Coronary artery (tissue), 2 donors: ENCODE measurements around the gene BHLHA9.
A peak's percentile ranks its signal among the peaks of the same experiment; 100 is the strongest.
"Not testable (repeated sequence)": the region's sequence is repeated elsewhere in the genome, so short reads cannot be mapped to it uniquely, and the experiment has no call there.

Experiments
- DNase-seq: peaks from one replicate; pipeline ENCODE4 v3.0.0-alpha.2; 2017; ENCODE audit warnings: low spot score
- H3K27ac ChIP-seq, 2 donors: fragments of 200-600 bp; sonication (generic); one replicate each; pipeline ENCODE4 v1.5.1; 2016 to 2019
- H3K4me3 ChIP-seq: fragments of 200-600 bp; sonication (generic); 2 replicates; pipeline ENCODE4 v1.5.1; 2016; ENCODE audit warnings: mild to moderate bottlenecking, moderate library complexity
- CTCF ChIP-seq: fragments of 200-600 bp; sonication (generic); IDR thresholded peaks from one replicate; pipeline ENCODE4 v1.5.1; 2019; ENCODE audit warnings: antibody characterized with exemption

Gene BHLHA9

DNA sequence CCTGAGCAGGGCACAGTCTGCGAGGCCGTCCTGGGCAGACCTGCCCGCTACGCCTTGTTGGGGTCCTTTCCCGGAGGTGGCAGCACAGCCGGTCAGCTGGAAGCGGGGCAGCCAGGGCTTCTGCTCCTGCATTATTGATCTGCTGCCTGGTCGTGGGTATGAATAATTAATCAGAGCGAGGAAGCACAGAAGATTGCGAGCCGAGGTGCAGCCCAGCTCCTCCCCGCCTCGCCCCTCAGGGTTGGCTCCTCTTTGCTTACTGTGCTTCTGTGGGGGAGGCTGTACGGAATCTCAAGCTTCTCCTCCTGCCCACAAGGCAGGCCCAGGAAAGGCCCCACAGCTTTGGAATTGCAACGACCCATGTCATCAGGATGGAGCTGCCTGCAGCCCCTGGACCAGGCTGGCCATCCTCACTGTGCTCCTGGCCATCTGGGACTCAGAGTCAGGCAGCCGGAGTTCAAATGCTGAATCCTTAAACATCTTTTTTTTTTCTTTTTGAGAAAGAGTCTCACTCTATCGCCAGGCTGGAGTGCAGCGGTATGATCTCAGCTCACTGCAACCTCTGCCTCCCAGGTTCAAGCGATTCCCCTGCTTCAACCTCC lies 34.8 kb downstream of the BHLHA9 start:
- no peak for DNase-seq
- H3K4me3 ChIP-seq, result no peak overlapping the region
- H3K27ac ChIP-seq, result no peak overlapping the region
- TF ChIP-seq CTCF, result no peak

GRCh38 chr17:1307829-1308228 lies 37.6 kb downstream of the BHLHA9 start:
- H3K27ac ChIP-seq, DNase-seq, H3K4me3 ChIP-seq: not testable (repeated sequence)

GRCh38 chr17:1312261-1312870 lies 42.1 kb downstream of the BHLHA9 start:
- TF ChIP-seq CTCF, result no peak
- Histone ChIP-seq H3K4me3 (no peak overlapping the region), H3K27ac (no peak overlapping the region)
- no peak for DNase-seq

DNA sequence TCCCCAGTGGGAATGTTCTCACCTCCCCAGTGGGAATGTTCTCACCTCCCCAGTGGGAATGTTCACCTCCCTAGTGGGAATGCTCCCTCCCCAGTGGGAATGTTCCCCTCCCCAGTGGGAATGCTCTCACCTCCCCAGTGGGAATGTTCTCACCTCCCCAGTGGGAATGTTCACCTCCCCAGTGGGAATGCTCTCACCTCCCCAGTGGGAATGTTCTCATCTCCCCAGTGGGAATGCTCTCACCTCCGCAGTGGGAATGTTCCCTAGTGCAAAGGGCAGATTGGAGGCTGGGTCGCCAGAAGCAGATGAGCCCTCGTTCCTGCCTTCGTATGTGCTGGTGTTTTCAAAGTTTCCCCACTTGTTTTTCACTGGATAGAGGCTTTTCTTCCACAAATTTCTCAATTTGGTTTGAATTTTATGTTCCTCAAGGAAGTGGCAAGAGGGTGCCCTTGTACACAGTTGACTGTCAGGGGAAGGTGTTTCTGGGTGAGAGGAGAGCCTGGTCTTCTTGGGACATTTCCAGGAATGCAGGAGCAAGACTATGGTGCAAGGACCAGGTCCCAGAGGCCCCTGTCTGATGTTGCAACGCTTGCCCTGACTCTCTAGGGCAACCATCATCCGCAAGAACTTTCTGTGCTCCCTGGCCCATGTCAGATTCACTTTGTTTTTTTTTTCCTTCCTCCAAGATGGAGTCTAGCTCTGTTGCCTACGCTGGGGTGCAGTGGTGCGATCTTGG lies 43.2 kb downstream of the BHLHA9 start:
- no peak for DNase-seq
- no peak for TF ChIP-seq CTCF
- Histone ChIP-seq H3K4me3 (no peak overlapping the region), H3K27ac (no peak overlapping the region)

GRCh38 chr17:1315409-1315808 lies 45.2 kb downstream of the BHLHA9 start:
- Histone ChIP-seq H3K27ac (peak overlapping the region; percentile 65 to 87), H3K4me3 (no peak overlapping the region)
- no peak for TF ChIP-seq CTCF
- peak; percentile 83 for DNase-seq

DNA sequence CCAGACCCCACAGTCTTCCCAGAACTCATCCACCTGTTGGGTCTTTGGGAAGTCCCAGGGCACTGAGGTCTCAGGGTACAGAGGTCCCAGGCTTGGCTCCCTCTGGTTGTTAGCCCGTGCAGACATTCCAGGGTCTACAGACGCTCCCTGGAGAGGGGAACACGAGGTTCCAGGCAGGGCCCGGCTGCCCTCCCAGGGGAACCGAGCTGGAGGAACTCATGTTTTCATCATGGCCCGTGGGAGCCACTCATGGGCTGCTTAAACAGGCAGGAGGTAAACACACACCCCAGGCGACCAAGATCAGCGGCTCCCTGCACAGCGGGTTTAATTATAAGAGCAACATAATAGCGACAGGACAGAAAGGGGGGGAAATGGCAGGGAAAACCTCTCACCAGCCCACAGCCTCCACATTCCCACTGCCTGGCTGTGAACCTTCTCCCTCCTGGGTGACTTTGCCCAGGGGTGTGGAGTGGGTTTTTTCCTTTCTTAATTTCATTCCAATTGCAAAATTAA lies 45.7 kb downstream of the BHLHA9 start:
- no peak for TF ChIP-seq CTCF
- H3K27ac ChIP-seq, result peak overlapping the region; percentile 65 to 87
- DNase-seq, result peak; percentile 90
- no peak overlapping the region for H3K4me3 ChIP-seq
